PC-3 (cell line): Measurements from ENCODE around the gene ABTB2.

Experiments
- CTCF ChIP-seq: fragments of 300-600 bp; sonication (generic); conservative IDR thresholded peaks from 2 replicates; pipeline ENCODE4 v1.5.1; 2017; ENCODE audit warnings: antibody characterized with exemption, low read depth, mild to moderate bottlenecking, low read length
- EZH2 ChIP-seq: fragments of 300-600 bp; sonication (generic); IDR thresholded peaks from one replicate; pipeline ENCODE4 v1.6.1; 2017; ENCODE audit warnings: antibody characterized with exemption, mild to moderate bottlenecking, low read length; ENCODE audit not compliant: unreplicated experiment
- EZH2phosphoT487 ChIP-seq: fragments of 300-600 bp; sonication (generic); IDR thresholded peaks from 2 replicates; pipeline ENCODE4 v1.6.1; 2018; ENCODE audit warnings: mild to moderate bottlenecking, antibody characterized with exemption, low read length, borderline replicate concordance

GRCh38 chr11:34149274-34149673, 208.5 kb downstream of the ABTB2 start:
- TF ChIP-seq CTCF (no peak), EZH2phosphoT487 (no peak), EZH2 (no peak)
